ENCODE data around the gene ANO3.

DNA sequence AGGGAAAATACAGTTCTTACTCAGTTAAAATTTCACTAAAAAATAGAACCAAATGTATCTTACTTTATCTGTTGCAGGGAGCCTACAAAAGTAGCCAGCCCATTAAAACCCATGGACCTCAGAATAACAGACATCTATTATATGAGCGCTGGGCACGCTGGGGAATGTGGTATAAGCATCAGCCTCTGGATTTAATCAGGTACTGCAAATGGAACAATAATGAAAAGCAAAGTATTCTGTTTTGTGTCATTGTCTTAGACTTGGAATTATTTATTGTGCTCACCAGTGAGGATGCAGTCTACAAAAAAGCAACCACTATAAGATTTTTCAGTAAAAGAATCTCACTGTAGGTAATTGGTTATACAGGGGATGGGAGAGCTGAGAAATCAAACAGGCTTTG is 209.9 kb downstream of the ANO3 start:
- TF ChIP-seq CTCF (IDR thresholded peaks at IDR 0.05; ENCODE audit: low read depth, low read length, missing input control) = no peak
- TF ChIP-seq ATF3 (IDR thresholded peaks at IDR 0.05) = no peak
- TF ChIP-seq RAD21 (IDR thresholded peaks at IDR 0.05) = no peak
- TF ChIP-seq SP1 (IDR thresholded peaks at IDR 0.05) = no peak
- no peak for TF ChIP-seq YY1 (IDR thresholded peaks at IDR 0.05)
- TF ChIP-seq, protein P1, sequence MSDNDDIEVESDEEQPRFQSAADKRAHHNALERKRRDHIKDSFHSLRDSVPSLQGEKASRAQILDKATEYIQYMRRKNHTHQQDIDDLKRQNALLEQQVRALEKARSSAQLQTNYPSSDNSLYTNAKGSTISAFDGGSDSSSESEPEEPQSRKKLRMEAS (IDR thresholded peaks at IDR 0.05) = no peak
- no peak for TF ChIP-seq TAF1 (conservative IDR thresholded peaks at IDR 0.05)
- TF ChIP-seq JUND (IDR thresholded peaks at IDR 0.05) = no peak
- TF ChIP-seq REST (IDR thresholded peaks at IDR 0.05) = no peak
- TF ChIP-seq GABPA (IDR thresholded peaks at IDR 0.05 in 1 of 2, conservative IDR thresholded peaks at IDR 0.05 in 1 of 2) = no peak
- TF ChIP-seq RXRA (IDR thresholded peaks at IDR 0.05) = no peak
- no peak for TF ChIP-seq EGR1 (IDR thresholded peaks at IDR 0.05; ENCODE audit: low read depth in 2 of 2)
- TF ChIP-seq HNF4A (conservative IDR thresholded peaks at IDR 0.05) = no peak
